ENCODE data around the gene OR52N5. TPM values are rescaled to one million over a fixed set of nuclear protein-coding genes. Genes with fewer than 3 reads are reported as not detected.

OR52N5 gene
- not detected in 2 replicates for polyA plus RNA-seq (2012; rRNA removed)
- not detected in 2 replicates for polyA plus RNA-seq (2012; cell fraction: cytosol; rRNA removed)
- polyA plus RNA-seq (2012; cell fraction: nucleus; rRNA removed) = not detected in 2 replicates

DNA sequence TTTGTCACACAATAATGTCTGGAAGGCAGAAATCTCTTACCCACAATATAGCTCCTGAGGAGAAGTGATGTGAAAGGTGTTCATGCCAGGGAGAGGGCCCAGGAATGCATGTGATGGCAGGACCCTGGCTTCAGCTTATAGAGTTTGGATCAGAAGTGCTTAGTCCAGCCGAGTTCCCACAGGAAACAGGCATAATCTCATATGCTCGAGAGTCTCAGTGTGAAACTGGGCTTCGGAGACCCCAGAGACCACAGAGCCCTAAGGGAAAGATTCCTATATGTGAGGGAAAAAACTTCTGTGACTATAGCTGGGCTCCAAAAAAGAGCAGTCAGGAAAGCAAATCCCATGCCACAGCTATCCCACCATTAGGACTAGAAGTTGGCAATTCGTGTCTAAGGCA is at the start of gene OR52N5:
Gene OR52N5, minus strand, starts transcription at position 101 of the 400 bp plus-strand sequence. CDS start 4,721 bp downstream, outside the sequence.
- H3K27ac ChIP-seq (ENCODE audit: low read depth in 2 of 2, low read length in 1 of 2) = no peak within 1 kb of the TSS
- no peaks in the 10 kb centered on the region for H3F3A ChIP-seq (replicated peaks; ENCODE audit: insufficient read depth)
- H2AFZ ChIP-seq (ENCODE audit: low read depth) = no peak within 1 kb of the TSS
- H3K9ac ChIP-seq = no peak within 1 kb of the TSS
- H3K9me2 ChIP-seq = no peaks in the 10 kb centered on the region
- CTCF ChIA-PET = interaction anchor here (1.0 kb wide), 1 partner anchor 29 kb away, joined by 3 read pairs; the partner anchor contains the start of gene OR52N4
- no peaks in the 10 kb centered on the region for H3K9me3 ChIP-seq
- no peaks in the 10 kb centered on the region for H3K27me3 ChIP-seq (ENCODE audit: insufficient read depth)
- no peak within 1 kb of the TSS for H3K4me2 ChIP-seq
- H3K36me3 ChIP-seq (replicated peaks in 1 of 2; ENCODE audit: control insufficient read depth in 1 of 2, insufficient read depth in 2 of 2, low read length in 1 of 2) = no peaks in the 10 kb centered on the region
- TF ChIP-seq CTCF (IDR thresholded peaks at IDR 0.05) = no peak
- no peak for TF ChIP-seq MEF2A (IDR thresholded peaks at IDR 0.05; ENCODE audit: borderline replicate concordance, low read depth)
- 6% methylated on average over 4 of the region's 4 CpGs for WGBS (ENCODE audit: low lambda C conversion rate)
- DNase-seq = no peak
- POLR2A ChIA-PET = no interaction called here
- no peak within 1 kb of the TSS for H3K4me3 ChIP-seq (ENCODE audit: low read depth in 2 of 2, low read length in 1 of 2)
- H4K20me1 ChIP-seq (ENCODE audit: insufficient read depth) = no peaks in the 10 kb centered on the region
- H3K79me2 ChIP-seq (ENCODE audit: insufficient read depth) = no peaks in the 10 kb centered on the region
- no peaks in the 10 kb centered on the region for H3K4me1 ChIP-seq (ENCODE audit: control insufficient read depth in 1 of 2, insufficient read depth in 2 of 2, low read depth in 1 of 2, low read length in 1 of 2)

GRCh38 chr11:5831196-5831829 is 48.2 kb upstream of the OR52N5 start:
- Histone ChIP-seq H3K27ac (ENCODE audit: low read depth in 2 of 2, low read length in 1 of 2) (no peak overlapping the region), H3K9me2 (no peaks in the 10 kb centered on the region), H3K36me3 (replicated peaks in 1 of 2; ENCODE audit: control insufficient read depth in 1 of 2, insufficient read depth in 2 of 2, low read length in 1 of 2) (no peaks in the 10 kb centered on the region), H3F3A (replicated peaks; ENCODE audit: insufficient read depth) (no peaks in the 10 kb centered on the region), H4K20me1 (ENCODE audit: insufficient read depth) (no peaks in the 10 kb centered on the region), H2AFZ (ENCODE audit: low read depth) (no peak overlapping the region), H3K4me1 (ENCODE audit: control insufficient read depth in 1 of 2, insufficient read depth in 2 of 2, low read depth in 1 of 2, low read length in 1 of 2) (no peaks in the 10 kb centered on the region), H3K9me3 (no peaks in the 10 kb centered on the region), H3K27me3 (ENCODE audit: insufficient read depth) (no peaks in the 10 kb centered on the region; the same call in 1 of the 2 replicates), H3K4me3 (ENCODE audit: low read depth in 2 of 2, low read length in 1 of 2) (no peak overlapping the region), H3K4me2 (no peak overlapping the region), H3K79me2 (ENCODE audit: insufficient read depth) (no peaks in the 10 kb centered on the region), H3K9ac (no peak overlapping the region)
- DNase-seq = no peak
- CTCF ChIA-PET = interaction anchor here (0.6 to 1.0 kb wide), 2 partner anchors 484 to 981 kb away, joined by 3 read pairs; no protein-coding TSS in a partner anchor
- POLR2A ChIA-PET = no interaction called here
- 6% methylated on average over 6 of the region's 6 CpGs for WGBS (ENCODE audit: low lambda C conversion rate)
- TF ChIP-seq CTCF (IDR thresholded peaks at IDR 0.05) (no peak), JUND (IDR thresholded peaks at IDR 0.05) (no peak), EP300 (IDR thresholded peaks at IDR 0.05; ENCODE audit: borderline replicate concordance in 1 of 2, low read depth in 1 of 2, low read length in 1 of 2) (no peak), POLR2AphosphoS5 (IDR thresholded peaks at IDR 0.05; ENCODE audit: low read depth, low read length) (no peak), USF1 (IDR thresholded peaks at IDR 0.05; ENCODE audit: borderline replicate concordance, low read depth) (no peak), SMC3 (IDR thresholded peaks at IDR 0.05; ENCODE audit: low read depth, low read length) (no peak), TAF1 (IDR thresholded peaks at IDR 0.05; ENCODE audit: borderline replicate concordance, low read depth, low read length) (no peak), TEAD4 (IDR thresholded peaks at IDR 0.05; ENCODE audit: borderline replicate concordance, insufficient read depth) (no peak), MAX (IDR thresholded peaks at IDR 0.05; ENCODE audit: low read depth) (no peak), RXRA (IDR thresholded peaks at IDR 0.05; ENCODE audit: borderline replicate concordance, low read depth) (no peak), IRF3 (IDR thresholded peaks at IDR 0.05; ENCODE audit: low read depth, low read length) (no peak), GATA2 (CRISPR knock-in tag; IDR thresholded peaks at IDR 0.05) (no peak), NFIC (IDR thresholded peaks at IDR 0.05; ENCODE audit: borderline replicate concordance) (no peak)
